GM12878 (cell line): Measurements from ENCODE around the gene PTPN13. TPM values are rescaled to one million over a fixed set of nuclear protein-coding genes. Genes with fewer than 3 reads are reported as not detected.

Experiments used
- ASH2L ChIP-seq: fragments of 300-600, 200-600 bp; sonication (generic); IDR thresholded peaks from 2 replicates; pipeline ENCODE4 v1.6.1; 2017; ENCODE audit warnings: low read depth, mild to moderate bottlenecking, borderline replicate concordance
- BHLHE40 ChIP-seq, 2 experiments: fragments of 450-650 bp in 1 of 2; IDR thresholded peaks; 2 replicates each; pipeline ENCODE4 v1.6.1; 2011 to 2017; ENCODE audit warnings: low read depth in 2 of 2, borderline replicate concordance in 1 of 2, improper control_type of control experiment in 1 of 2, low read length in 1 of 2, mild to moderate bottlenecking in 1 of 2
- FOXM1 ChIP-seq: IDR thresholded peaks from 2 replicates; pipeline ENCODE4 v1.6.1; 2012; ENCODE audit warnings: low read depth, mild to moderate bottlenecking, inconsistent platforms, low read length, moderate library complexity
- GATAD2B ChIP-seq: fragments of 450-650 bp; conservative IDR thresholded peaks from 2 replicates; pipeline ENCODE4 v1.6.1; 2017; ENCODE audit warnings: low read depth, mild to moderate bottlenecking, moderate library complexity
- IKZF2 ChIP-seq, 2 experiments: fragments of 450-650 bp; IDR thresholded peaks; 2 replicates each; pipeline ENCODE4 v1.6.1; 2017; ENCODE audit warnings: mild to moderate bottlenecking in 2 of 2, moderate library complexity in 2 of 2
- JUND ChIP-seq: IDR thresholded peaks from 2 replicates; pipeline ENCODE4 v1.6.1; 2012; ENCODE audit warnings: low read depth, mild to moderate bottlenecking, low read length, improper control_type of control experiment, moderate library complexity
- NFYB ChIP-seq: IDR thresholded peaks from 2 replicates; pipeline ENCODE4 v1.6.1; 2011; ENCODE audit warnings: low read depth, mild to moderate bottlenecking, low read length, improper control_type of control experiment, moderate library complexity; ENCODE audit not compliant: insufficient read depth
- SMAD1 ChIP-seq: fragments of 450-650 bp; IDR thresholded peaks from 2 replicates; pipeline ENCODE4 v1.6.1; 2018; ENCODE audit warnings: mild to moderate bottlenecking, low read depth; ENCODE audit not compliant: partially characterized antibody
- YY1 ChIP-seq: IDR thresholded peaks from 2 replicates; pipeline ENCODE4 v1.6.1; 2011; ENCODE audit warnings: low read depth, mild to moderate bottlenecking, low read length
- polyA plus RNA-seq, 11 experiments: library from polyadenylated mRNA; depleted of rRNA in 4 of 11; unstranded in 6 of 11; stranded (reverse) in 5 of 11; fragments of >200 nt; fragmentation: Nextera tagmentation in 4 of 11; fragmentation: Illumina TruSeq in 1 of 11; extraction: Ambion mirVana in 4 of 11; extraction: Trizol in 1 of 11; gene quantifications; 1 replicate in 1 of 11; 2 replicates in 10 of 11; pipeline versions ENCODE4 v1.2.1 to v1.2.3, GENCODE V29; 2011 to 2016; ENCODE audit warnings: inconsistent platforms in 2 of 11, missing spikeins in 2 of 11, low read depth in 1 of 11
- total RNA-seq, 4 experiments: library from RNA; depleted of rRNA in 3 of 4; stranded (reverse); fragments of >200 nt in 3 of 4; fragmentation: Illumina TruSeq in 1 of 4; extraction: Trizol in 1 of 4; gene quantifications; 2 replicates each; pipeline versions ENCODE4 v1.2.1 to v1.2.3, GENCODE V29; 2013 to 2021
- TF ChIP-seq, protein P1 (sequence below): IDR thresholded peaks from 2 replicates; pipeline ENCODE4 v1.6.1; 2011; ENCODE audit warnings: low read depth, mild to moderate bottlenecking, low read length, moderate library complexity, borderline replicate concordance; ENCODE audit errors: extremely low read depth
- TF ChIP-seq, protein P2 (sequence below): IDR thresholded peaks from 2 replicates; pipeline ENCODE4 v1.6.1; 2011; ENCODE audit warnings: low read depth, low read length, improper control_type of control experiment, borderline replicate concordance
- TF ChIP-seq, protein P3 (sequence below): IDR thresholded peaks from 2 replicates; pipeline ENCODE4 v1.6.1; 2012; ENCODE audit warnings: mild to moderate bottlenecking, low read depth, low read length

PTPN13 gene
- total and polyA plus RNA-seq, 10 of the 15 experiments (the other 5 are each of a cell fraction or from before 2014, with no cell fraction given), result 8.5 to 69.4 (median 33.9) TPM

DNA sequence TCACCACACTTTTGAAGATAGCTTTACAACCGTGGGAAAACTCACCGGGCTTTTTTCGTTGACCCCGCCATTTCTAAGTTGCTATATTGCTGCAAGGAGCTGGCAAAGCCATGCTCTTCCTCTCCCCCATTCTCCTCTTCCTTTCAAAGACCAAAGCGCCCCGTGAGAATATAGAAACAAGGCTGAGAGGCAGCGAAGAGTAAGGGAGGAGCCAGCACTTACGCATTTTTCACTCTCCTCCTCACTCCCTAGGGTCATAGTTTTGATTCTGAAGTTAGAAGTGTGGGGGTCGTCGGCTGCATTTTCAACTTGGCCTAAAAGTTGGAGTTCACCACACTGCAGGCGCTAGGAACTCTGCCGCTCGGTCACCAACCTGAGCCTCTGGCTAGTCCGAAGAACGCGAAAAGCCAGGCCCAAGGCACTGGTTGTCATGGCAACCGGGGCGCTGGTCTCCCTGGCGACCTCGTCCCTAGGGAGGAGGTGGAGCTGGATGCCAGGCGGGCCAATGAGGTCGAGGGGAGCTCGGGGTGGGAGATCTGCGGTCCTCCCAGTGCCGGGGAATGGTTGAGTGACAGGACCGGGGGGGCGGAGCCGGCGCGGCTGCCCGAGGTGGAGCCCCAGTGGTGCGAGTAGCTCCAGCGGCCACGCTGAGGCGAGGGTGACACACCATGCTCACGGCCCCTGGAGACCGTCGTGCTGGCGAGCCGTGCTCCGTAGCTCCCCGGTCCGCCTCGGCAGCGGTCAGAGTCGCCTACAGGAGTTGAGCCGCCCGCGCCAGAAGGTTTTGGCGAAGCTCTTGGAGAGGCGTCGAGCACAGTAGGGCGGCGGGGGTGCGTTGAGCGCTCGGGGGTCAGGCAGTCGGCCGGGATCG is at the start of gene PTPN13 (continued):
- TF ChIP-seq NFYB (peak; percentile 84; the same call in 1 of the 2 replicates), JUND (no peak), SMAD1 (peak; percentile 41), YY1 (peak; percentile 12; the same call in 1 of the 2 replicates), ASH2L (no peak), FOXM1 (no peak), GATAD2B (peak; percentile 89; the same call in 1 of the 2 replicates), IKZF2 (IDR thresholded peaks at IDR 0.05) (no peak; a peak in 1 of 4 replicates), BHLHE40 (IDR thresholded peaks at IDR 0.05; ENCODE audit: borderline replicate concordance in 1 of 2, low read depth in 2 of 2, low read length in 1 of 2) (peak; percentile 15 to 45; a peak in 2 of 4 replicates)
- TF ChIP-seq, protein P1, sequence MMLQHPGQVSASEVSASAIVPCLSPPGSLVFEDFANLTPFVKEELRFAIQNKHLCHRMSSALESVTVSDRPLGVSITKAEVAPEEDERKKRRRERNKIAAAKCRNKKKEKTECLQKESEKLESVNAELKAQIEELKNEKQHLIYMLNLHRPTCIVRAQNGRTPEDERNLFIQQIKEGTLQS, result no peak
- TF ChIP-seq, protein P2, sequence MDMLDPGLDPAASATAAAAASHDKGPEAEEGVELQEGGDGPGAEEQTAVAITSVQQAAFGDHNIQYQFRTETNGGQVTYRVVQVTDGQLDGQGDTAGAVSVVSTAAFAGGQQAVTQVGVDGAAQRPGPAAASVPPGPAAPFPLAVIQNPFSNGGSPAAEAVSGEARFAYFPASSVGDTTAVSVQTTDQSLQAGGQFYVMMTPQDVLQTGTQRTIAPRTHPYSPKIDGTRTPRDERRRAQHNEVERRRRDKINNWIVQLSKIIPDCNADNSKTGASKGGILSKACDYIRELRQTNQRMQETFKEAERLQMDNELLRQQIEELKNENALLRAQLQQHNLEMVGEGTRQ, result no peak
- TF ChIP-seq, protein P3, sequence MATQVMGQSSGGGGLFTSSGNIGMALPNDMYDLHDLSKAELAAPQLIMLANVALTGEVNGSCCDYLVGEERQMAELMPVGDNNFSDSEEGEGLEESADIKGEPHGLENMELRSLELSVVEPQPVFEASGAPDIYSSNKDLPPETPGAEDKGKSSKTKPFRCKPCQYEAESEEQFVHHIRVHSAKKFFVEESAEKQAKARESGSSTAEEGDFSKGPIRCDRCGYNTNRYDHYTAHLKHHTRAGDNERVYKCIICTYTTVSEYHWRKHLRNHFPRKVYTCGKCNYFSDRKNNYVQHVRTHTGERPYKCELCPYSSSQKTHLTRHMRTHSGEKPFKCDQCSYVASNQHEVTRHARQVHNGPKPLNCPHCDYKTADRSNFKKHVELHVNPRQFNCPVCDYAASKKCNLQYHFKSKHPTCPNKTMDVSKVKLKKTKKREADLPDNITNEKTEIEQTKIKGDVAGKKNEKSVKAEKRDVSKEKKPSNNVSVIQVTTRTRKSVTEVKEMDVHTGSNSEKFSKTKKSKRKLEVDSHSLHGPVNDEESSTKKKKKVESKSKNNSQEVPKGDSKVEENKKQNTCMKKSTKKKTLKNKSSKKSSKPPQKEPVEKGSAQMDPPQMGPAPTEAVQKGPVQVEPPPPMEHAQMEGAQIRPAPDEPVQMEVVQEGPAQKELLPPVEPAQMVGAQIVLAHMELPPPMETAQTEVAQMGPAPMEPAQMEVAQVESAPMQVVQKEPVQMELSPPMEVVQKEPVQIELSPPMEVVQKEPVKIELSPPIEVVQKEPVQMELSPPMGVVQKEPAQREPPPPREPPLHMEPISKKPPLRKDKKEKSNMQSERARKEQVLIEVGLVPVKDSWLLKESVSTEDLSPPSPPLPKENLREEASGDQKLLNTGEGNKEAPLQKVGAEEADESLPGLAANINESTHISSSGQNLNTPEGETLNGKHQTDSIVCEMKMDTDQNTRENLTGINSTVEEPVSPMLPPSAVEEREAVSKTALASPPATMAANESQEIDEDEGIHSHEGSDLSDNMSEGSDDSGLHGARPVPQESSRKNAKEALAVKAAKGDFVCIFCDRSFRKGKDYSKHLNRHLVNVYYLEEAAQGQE, result no peak
